ENCODE measurements around the gene PLCB1. TPM values are rescaled to one million over a fixed set of nuclear protein-coding genes. Genes with fewer than 3 reads are reported as not detected.

The PLCB1 gene
- total and polyA plus RNA-seq, 7 experiments from 2014 or later = 0.56 to 17.6 (median 2.3) TPM

GRCh38 chr20:8670893-8671215 lies 538.8 kb downstream of the PLCB1 start:
- Mint-ChIP-seq H3K27me3 (no peaks in the 10 kb centered on the region), H3K27ac (no peak overlapping the region), H3K36me3 (no peaks in the 10 kb centered on the region), H3K4me1 (peaks cover 2 to 14% (median 10%) of the 10 kb centered on the region in 7 donors), H3K4me3 (no peak overlapping the region), H3K9me3 (peaks cover 0 to 4% (median 0%) of the 10 kb centered on the region in 11 donors)
- intact Hi-C loops (cut with micrococcal nuclease) = no loop called here
- no peak overlapping the region for H3K27ac ChIP-seq (ENCODE audit: low read depth, low read length)
- DNase-seq (no peak), ATAC-seq (no peak)
- no peak overlapping the region for H3K4me3 ChIP-seq (ENCODE audit: low read length)
- H3K27me3 ChIP-seq (ENCODE audit: control insufficient read depth in 2 of 2, insufficient read depth in 2 of 2, low read length in 2 of 2) = no peaks in the 10 kb centered on the region
- POLR2A ChIA-PET = no interaction called here
- H3K36me3 ChIP-seq (ENCODE audit: control insufficient read depth in 2 of 3, insufficient read depth in 3 of 3, low read length in 3 of 3) = no peaks in the 10 kb centered on the region
- no peaks in the 10 kb centered on the region for H3K4me1 ChIP-seq (ENCODE audit: control insufficient read depth in 2 of 2, insufficient read depth in 2 of 2, low read length in 2 of 2)
- CTCF ChIA-PET = no interaction called here
- H3K9me3 ChIP-seq (ENCODE audit: control insufficient read depth in 2 of 3, low read length in 3 of 3) = no peaks in the 10 kb centered on the region

GRCh38 chr20:8671370-8671961 lies 539.4 kb downstream of the PLCB1 start:
- DNase-seq (no peak), ATAC-seq (no peak)
- no peak overlapping the region for H3K4me3 Mint-ChIP-seq
- peaks cover 0 to 4% (median 0%) of the 10 kb centered on the region in 11 donors for H3K9me3 Mint-ChIP-seq
- H3K4me1 Mint-ChIP-seq = peaks cover 2 to 14% (median 10%) of the 10 kb centered on the region in 7 donors
- Histone ChIP-seq H3K27me3 (ENCODE audit: control insufficient read depth in 2 of 2, insufficient read depth in 2 of 2, low read length in 2 of 2) (no peaks in the 10 kb centered on the region), H3K9me3 (ENCODE audit: control insufficient read depth in 2 of 3, low read length in 3 of 3) (no peaks in the 10 kb centered on the region), H3K4me1 (ENCODE audit: control insufficient read depth in 2 of 2, insufficient read depth in 2 of 2, low read length in 2 of 2) (no peaks in the 10 kb centered on the region), H3K4me3 (ENCODE audit: low read length) (no peak overlapping the region), H3K27ac (ENCODE audit: low read depth, low read length) (no peak overlapping the region), H3K36me3 (ENCODE audit: control insufficient read depth in 2 of 3, insufficient read depth in 3 of 3, low read length in 3 of 3) (no peaks in the 10 kb centered on the region)
- no peak overlapping the region for H3K27ac Mint-ChIP-seq
- H3K27me3 Mint-ChIP-seq = no peaks in the 10 kb centered on the region
- CTCF ChIA-PET = no interaction called here
- no peaks in the 10 kb centered on the region for H3K36me3 Mint-ChIP-seq
- POLR2A ChIA-PET = no interaction called here
- intact Hi-C loops (cut with micrococcal nuclease) = no loop called here

- Histone ChIP-seq H3K4me3 (ENCODE audit: low read length) (no peak overlapping the region), H3K4me1 (ENCODE audit: control insufficient read depth in 2 of 2, insufficient read depth in 2 of 2, low read length in 2 of 2) (no peaks in the 10 kb centered on the region), H3K27ac (ENCODE audit: low read depth, low read length) (no peak overlapping the region), H3K36me3 (ENCODE audit: control insufficient read depth in 2 of 3, insufficient read depth in 3 of 3, low read length in 3 of 3) (no peaks in the 10 kb centered on the region), H3K9me3 (ENCODE audit: control insufficient read depth in 2 of 3, low read length in 3 of 3) (no peaks in the 10 kb centered on the region), H3K27me3 (ENCODE audit: control insufficient read depth in 2 of 2, insufficient read depth in 2 of 2, low read length in 2 of 2) (no peaks in the 10 kb centered on the region)
- Mint-ChIP-seq H3K27ac (no peak overlapping the region), H3K4me1 (peaks cover 2 to 14% (median 10%) of the 10 kb centered on the region in 7 donors), H3K27me3 (no peaks in the 10 kb centered on the region), H3K9me3 (peaks cover 0 to 6% (median 0%) of the 10 kb centered on the region in 11 donors), H3K36me3 (no peaks in the 10 kb centered on the region), H3K4me3 (no peak overlapping the region)
- ChIA-PET CTCF (no interaction called here), POLR2A (no interaction called here)
- intact Hi-C loops (cut with micrococcal nuclease) = no loop called here
- DNase-seq (no peak), ATAC-seq (no peak)
Observed at GRCh38 chr20:8673116-8673515, 541.0 kb downstream of the PLCB1 start.

- Histone ChIP-seq H3K27ac (ENCODE audit: low read depth, low read length) (no peak overlapping the region), H3K27me3 (ENCODE audit: control insufficient read depth in 2 of 2, insufficient read depth in 2 of 2, low read length in 2 of 2) (no peaks in the 10 kb centered on the region), H3K9me3 (ENCODE audit: control insufficient read depth in 2 of 3, low read length in 3 of 3) (no peaks in the 10 kb centered on the region), H3K36me3 (ENCODE audit: control insufficient read depth in 2 of 3, insufficient read depth in 3 of 3, low read length in 3 of 3) (no peaks in the 10 kb centered on the region), H3K4me3 (ENCODE audit: low read length) (no peak overlapping the region), H3K4me1 (ENCODE audit: control insufficient read depth in 2 of 2, insufficient read depth in 2 of 2, low read length in 2 of 2) (no peaks in the 10 kb centered on the region)
- CTCF ChIA-PET = no interaction called here
- Mint-ChIP-seq H3K4me3 (no peak overlapping the region), H3K27me3 (no peaks in the 10 kb centered on the region), H3K27ac (no peak overlapping the region), H3K4me1 (no peaks in the 10 kb centered on the region), H3K36me3 (no peaks in the 10 kb centered on the region), H3K9me3 (peaks cover 0 to 6% (median 0%) of the 10 kb centered on the region in 11 donors)
- DNase-seq = no peak
- POLR2A ChIA-PET = no interaction called here
- no peak for ATAC-seq
- intact Hi-C loops (cut with micrococcal nuclease) = no loop called here
Observed at GRCh38 chr20:8675896-8676295, 543.8 kb downstream of the PLCB1 start.

GRCh38 chr20:8678098-8678776 lies 546.2 kb downstream of the PLCB1 start:
- H3K4me1 ChIP-seq (ENCODE audit: control insufficient read depth in 2 of 2, insufficient read depth in 2 of 2, low read length in 2 of 2) = no peaks in the 10 kb centered on the region
- H3K4me1 Mint-ChIP-seq = no peaks in the 10 kb centered on the region
- ATAC-seq (no peak), DNase-seq (no peak)
- no peak overlapping the region for H3K4me3 ChIP-seq (ENCODE audit: low read length)
- no peaks in the 10 kb centered on the region for H3K27me3 ChIP-seq (ENCODE audit: control insufficient read depth in 2 of 2, insufficient read depth in 2 of 2, low read length in 2 of 2)
- no peak overlapping the region for H3K4me3 Mint-ChIP-seq
- H3K36me3 ChIP-seq (ENCODE audit: control insufficient read depth in 2 of 3, insufficient read depth in 3 of 3, low read length in 3 of 3) = no peaks in the 10 kb centered on the region
- intact Hi-C loops (cut with micrococcal nuclease) = no loop called here
- H3K27ac Mint-ChIP-seq = no peak overlapping the region
- H3K36me3 Mint-ChIP-seq = no peaks in the 10 kb centered on the region
- ChIA-PET POLR2A (no interaction called here), CTCF (no interaction called here)
- no peaks in the 10 kb centered on the region for H3K9me3 ChIP-seq (ENCODE audit: control insufficient read depth in 2 of 3, low read length in 3 of 3)
- H3K27ac ChIP-seq (ENCODE audit: low read depth, low read length) = no peak overlapping the region
- H3K27me3 Mint-ChIP-seq = no peaks in the 10 kb centered on the region
- peaks cover 0 to 6% (median 0%) of the 10 kb centered on the region in 11 donors for H3K9me3 Mint-ChIP-seq

- DNase-seq (no peak), ATAC-seq (no peak)
- no peak overlapping the region for H3K4me3 Mint-ChIP-seq
- Histone ChIP-seq H3K4me1 (ENCODE audit: control insufficient read depth in 2 of 2, insufficient read depth in 2 of 2, low read length in 2 of 2) (no peaks in the 10 kb centered on the region), H3K27me3 (ENCODE audit: control insufficient read depth in 2 of 2, insufficient read depth in 2 of 2, low read length in 2 of 2) (no peaks in the 10 kb centered on the region), H3K36me3 (ENCODE audit: control insufficient read depth in 2 of 3, insufficient read depth in 3 of 3, low read length in 3 of 3) (no peaks in the 10 kb centered on the region), H3K9me3 (ENCODE audit: control insufficient read depth in 2 of 3, low read length in 3 of 3) (peaks cover 0 to 6% (median 0%) of the 10 kb centered on the region in 3 experiments), H3K27ac (ENCODE audit: low read depth, low read length) (no peak overlapping the region), H3K4me3 (ENCODE audit: low read length) (no peak overlapping the region)
- H3K27ac Mint-ChIP-seq = no peak overlapping the region
- POLR2A ChIA-PET = no interaction called here
- H3K9me3 Mint-ChIP-seq = peaks cover 0 to 18% (median 9%) of the 10 kb centered on the region in 11 donors
- H3K4me1 Mint-ChIP-seq = no peaks in the 10 kb centered on the region
- intact Hi-C loops (cut with micrococcal nuclease) = no loop called here
- peaks cover 0 to 9% (median 4%) of the 10 kb centered on the region in 5 donors for H3K36me3 Mint-ChIP-seq
- H3K27me3 Mint-ChIP-seq = no peaks in the 10 kb centered on the region
- CTCF ChIA-PET = no interaction called here
Observed at GRCh38 chr20:8689337-8689736, 557.3 kb downstream of the PLCB1 start.

- H3K27ac ChIP-seq (ENCODE audit: low read depth, low read length) = no peak overlapping the region
- Mint-ChIP-seq H3K9me3 (peaks cover 0 to 18% (median 9%) of the 10 kb centered on the region in 11 donors), H3K27ac (no peak overlapping the region), H3K4me1 (no peaks in the 10 kb centered on the region), H3K4me3 (no peak overlapping the region), H3K36me3 (peaks cover 0 to 9% (median 1%) of the 10 kb centered on the region in 5 donors), H3K27me3 (no peaks in the 10 kb centered on the region)
- no peaks in the 10 kb centered on the region for H3K36me3 ChIP-seq (ENCODE audit: control insufficient read depth in 2 of 3, insufficient read depth in 3 of 3, low read length in 3 of 3)
- intact Hi-C loops (cut with micrococcal nuclease) = no loop called here
- H3K4me3 ChIP-seq (ENCODE audit: low read length) = no peak overlapping the region
- POLR2A ChIA-PET = no interaction called here
- no peaks in the 10 kb centered on the region for H3K27me3 ChIP-seq (ENCODE audit: control insufficient read depth in 2 of 2, insufficient read depth in 2 of 2, low read length in 2 of 2)
- H3K4me1 ChIP-seq (ENCODE audit: control insufficient read depth in 2 of 2, insufficient read depth in 2 of 2, low read length in 2 of 2) = no peaks in the 10 kb centered on the region
- ATAC-seq (no peak), DNase-seq (no peak)
- CTCF ChIA-PET = no interaction called here
- H3K9me3 ChIP-seq (ENCODE audit: control insufficient read depth in 2 of 3, low read length in 3 of 3) = peaks cover 0 to 6% (median 0%) of the 10 kb centered on the region in 3 experiments
Observed at GRCh38 chr20:8690074-8690473, 558.0 kb downstream of the PLCB1 start.
